Right lobe of liver (tissue), 6 donors: ENCODE results near the gene ADAM17. TPM values are rescaled to one million over a fixed set of nuclear protein-coding genes. Genes with fewer than 3 reads are reported as not detected.

Source experiments
- ATAC-seq, 4 donors: fragments of 200-7000 bp; cut with Tn5 transposase; one replicate each; pipeline ENCODE4 v1.9.1; 2020; ENCODE audit warnings: mild to moderate bottlenecking in 4 of 4, moderate library complexity in 4 of 4
- DNase-seq, 3 donors: peaks; one replicate each; pipeline ENCODE4 v3.0.0-alpha.2; 2020
- H3K27ac ChIP-seq, 3 donors: fragments of 200-600 bp; one replicate each; pipeline ENCODE4 v1.8.0; 2022
- H3K27me3 ChIP-seq, 2 donors: fragments of 200-600 bp; one replicate each; pipeline ENCODE4 v1.8.0; 2022
- H3K36me3 ChIP-seq, 4 donors: fragments of 200-600 bp; sonication (generic) in 1 of 4; one replicate each; pipeline versions ENCODE4 v1.5.1 to v1.8.0; 2017 to 2022; ENCODE audit warnings: control low read depth in 1 of 4
- H3K4me1 ChIP-seq, 4 donors: fragments of 200-600 bp; sonication (generic) in 1 of 4; one replicate each; pipeline versions ENCODE4 v1.5.1 to v1.8.0; 2017 to 2022; ENCODE audit warnings: control low read depth in 1 of 4
- H3K4me3 ChIP-seq, 3 donors: fragments of 200-600 bp; one replicate each; pipeline ENCODE4 v1.8.0; 2022
- H3K9me3 ChIP-seq, 4 donors: fragments of 200-600 bp; sonication (generic) in 1 of 4; one replicate each; pipeline versions ENCODE4 v1.5.1 to v1.8.0; 2017 to 2022; ENCODE audit warnings: control low read depth in 1 of 4
- CTCF ChIP-seq, 4 donors: fragments of 200-600 bp in 3 of 4; fragments of 450-650 bp in 1 of 4; IDR thresholded peaks; one replicate each; pipeline versions ENCODE4 v1.5.1 to v1.8.0; 2016 to 2022; ENCODE audit warnings: antibody characterized with exemption in 4 of 4, mild to moderate bottlenecking in 2 of 4
- POLR2A ChIP-seq: fragments of 450-650 bp; IDR thresholded peaks from one replicate; pipeline ENCODE4 v1.6.1; 2017; ENCODE audit warnings: antibody characterized with exemption, mild to moderate bottlenecking
- WGBS: methylation state at CpG from one replicate; pipeline ENCODE4 v1.1.6; 2018; ENCODE audit warnings: low coverage, low lambda C conversion rate; ENCODE audit not compliant: insufficient coverage; ENCODE audit errors: missing lambda C conversion rate; 5-methylcytosine and 5-hydroxymethylcytosine counted together
- intact Hi-C, 2 donors: fragments of 100-400 bp; cut with DNase I; formaldehyde crosslinking; loops; one replicate each; pipeline versions ENCODE4 v1.11.2 to v1.14.1; 2022
- total RNA-seq, 6 experiments: library from RNA; depleted of rRNA in 2 of 6; stranded (reverse); fragments of >200 nt in 2 of 6; fragmentation: NEBNext Ultra II Directional in 3 of 6; extraction: Animal tissue kit (Norgen Biotek cat#: 25700) in 3 of 6; gene quantifications; one replicate each; pipeline versions ENCODE4 v1.1.0 to v1.2.4, GENCODE V29; 2016 to 2023
- donor health status: DM: no; HTN: yes; CAD: no.
- donor health status: DM: no; HTN: no; CAD: no.
- donor health status: DM: no; HTN: no; CAD: no.
- donor health status: DM: no; HTN: yes; CAD: no.
- donor health status: DM: no; HTN: yes; CAD: no.

The ADAM17 gene
- total RNA-seq, 6 experiments from 2014 or later: 5.1 to 11.7 (median 6.6) TPM

GRCh38 chr2:9549420-9549819 lies 6.2 kb downstream of the ADAM17 start:
- Histone ChIP-seq H3K4me3 (no peak overlapping the region), H3K9me3 (no peaks in the 10 kb centered on the region), H3K27ac (no peak overlapping the region), H3K36me3 (no peaks in the 10 kb centered on the region), H3K4me1 (peaks cover 0 to 24% (median 3%) of the 10 kb centered on the region in 4 donors), H3K27me3 (no peaks in the 10 kb centered on the region)
- 90% methylated on average over 6 of the region's 9 CpGs for WGBS
- TF ChIP-seq CTCF (IDR thresholded peaks at IDR 0.05): no peak
- TF ChIP-seq POLR2A: no peak
- ATAC-seq (no peak), DNase-seq (no peak)
- intact Hi-C loops: no loop called here

GRCh38 chr2:9548506-9548905 lies 7.1 kb downstream of the ADAM17 start:
- Histone ChIP-seq H3K27ac (no peak overlapping the region), H3K4me1 (peaks cover 0 to 18% (median 0%) of the 10 kb centered on the region in 4 donors), H3K36me3 (no peaks in the 10 kb centered on the region), H3K9me3 (no peaks in the 10 kb centered on the region), H3K4me3 (no peak overlapping the region), H3K27me3 (no peaks in the 10 kb centered on the region)
- TF ChIP-seq POLR2A (no peak), CTCF (IDR thresholded peaks at IDR 0.05) (no peak)
- WGBS: 62% methylated on average over 2 of the region's 2 CpGs
- intact Hi-C loops: no loop called here
- ATAC-seq (peak in 2 of 4 donors; percentile 30 to 47), DNase-seq (no peak)

- ATAC-seq (no peak), DNase-seq (no peak)
- 79% methylated on average over 4 of the region's 5 CpGs for WGBS
- TF ChIP-seq CTCF (IDR thresholded peaks at IDR 0.05) (no peak), POLR2A (no peak)
- no peaks in the 10 kb centered on the region for H3K36me3 ChIP-seq
- peaks cover 0 to 10% (median 0%) of the 10 kb centered on the region in 4 donors for H3K4me1 ChIP-seq
- no peaks in the 10 kb centered on the region for H3K27me3 ChIP-seq
- H3K27ac ChIP-seq: no peak overlapping the region
- no peak overlapping the region for H3K4me3 ChIP-seq
- no peaks in the 10 kb centered on the region for H3K9me3 ChIP-seq
- intact Hi-C loops: no loop called here
Measured at GRCh38 chr2:9547262-9547991, 8.2 kb downstream of the ADAM17 start.

- H3K27me3 ChIP-seq: no peaks in the 10 kb centered on the region
- ATAC-seq (no peak), DNase-seq (no peak)
- WGBS: 82% methylated on average over 4 of the region's 5 CpGs
- no peaks in the 10 kb centered on the region for H3K36me3 ChIP-seq
- intact Hi-C loops: no loop called here
- H3K9me3 ChIP-seq: no peaks in the 10 kb centered on the region
- H3K27ac ChIP-seq: no peak overlapping the region
- peaks cover 0 to 7% (median 0%) of the 10 kb centered on the region in 4 donors for H3K4me1 ChIP-seq
- TF ChIP-seq CTCF (IDR thresholded peaks at IDR 0.05) (no peak), POLR2A (no peak)
- H3K4me3 ChIP-seq: no peak overlapping the region
Measured at GRCh38 chr2:9545502-9545901, 10.1 kb downstream of the ADAM17 start.
